ENCODE results near the gene IRF2. TPM values are rescaled to one million over a fixed set of nuclear protein-coding genes. Genes with fewer than 3 reads are reported as not detected.

IRF2 gene
- total RNA-seq, 1 donor from 2014 or later = 21.8 TPM

DNA sequence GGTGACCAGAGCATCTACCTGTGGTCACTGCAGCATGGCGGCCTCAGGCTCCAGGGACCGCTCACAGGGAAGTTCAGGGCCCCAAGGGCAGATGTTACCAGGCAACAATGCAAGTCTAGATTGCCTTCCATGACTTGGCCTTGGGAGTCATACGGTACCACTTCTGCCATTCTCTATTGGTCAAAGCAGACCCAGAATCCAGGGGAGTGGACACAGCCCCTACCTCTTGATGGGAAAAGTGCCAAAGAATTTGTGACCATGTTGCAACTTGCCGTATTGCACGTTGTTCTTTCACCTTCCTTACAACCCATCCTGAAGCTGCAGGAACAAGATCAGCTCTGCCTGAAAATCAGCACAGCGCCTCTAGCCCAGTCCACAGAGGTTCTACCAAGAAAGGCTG, 111.1 kb downstream of the IRF2 start:
- Mint-ChIP-seq H3K27me3 (ENCODE audit: unreplicated experiment) (no peaks in the 10 kb centered on the region), H3K9me3 (ENCODE audit: unreplicated experiment) (no peaks in the 10 kb centered on the region), H3K4me1 (ENCODE audit: unreplicated experiment) (peaks cover 44% of the 10 kb centered on the region), H3K27ac (ENCODE audit: unreplicated experiment) (peak overlapping the region; percentile 65), H3K4me3 (ENCODE audit: unreplicated experiment) (no peak overlapping the region), H3K36me3 (ENCODE audit: unreplicated experiment) (no peaks in the 10 kb centered on the region)
- TF ChIP-seq, protein P1, sequence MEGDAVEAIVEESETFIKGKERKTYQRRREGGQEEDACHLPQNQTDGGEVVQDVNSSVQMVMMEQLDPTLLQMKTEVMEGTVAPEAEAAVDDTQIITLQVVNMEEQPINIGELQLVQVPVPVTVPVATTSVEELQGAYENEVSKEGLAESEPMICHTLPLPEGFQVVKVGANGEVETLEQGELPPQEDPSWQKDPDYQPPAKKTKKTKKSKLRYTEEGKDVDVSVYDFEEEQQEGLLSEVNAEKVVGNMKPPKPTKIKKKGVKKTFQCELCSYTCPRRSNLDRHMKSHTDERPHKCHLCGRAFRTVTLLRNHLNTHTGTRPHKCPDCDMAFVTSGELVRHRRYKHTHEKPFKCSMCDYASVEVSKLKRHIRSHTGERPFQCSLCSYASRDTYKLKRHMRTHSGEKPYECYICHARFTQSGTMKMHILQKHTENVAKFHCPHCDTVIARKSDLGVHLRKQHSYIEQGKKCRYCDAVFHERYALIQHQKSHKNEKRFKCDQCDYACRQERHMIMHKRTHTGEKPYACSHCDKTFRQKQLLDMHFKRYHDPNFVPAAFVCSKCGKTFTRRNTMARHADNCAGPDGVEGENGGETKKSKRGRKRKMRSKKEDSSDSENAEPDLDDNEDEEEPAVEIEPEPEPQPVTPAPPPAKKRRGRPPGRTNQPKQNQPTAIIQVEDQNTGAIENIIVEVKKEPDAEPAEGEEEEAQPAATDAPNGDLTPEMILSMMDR (IDR thresholded peaks at IDR 0.05) = no peak
- DNase-seq (ENCODE audit: extremely low spot score, unreplicated experiment) = peak; percentile 68

GRCh38 chr4:184362396-184362795, 112.0 kb downstream of the IRF2 start:
- Mint-ChIP-seq H3K36me3 (ENCODE audit: unreplicated experiment) (no peaks in the 10 kb centered on the region), H3K27me3 (ENCODE audit: unreplicated experiment) (no peaks in the 10 kb centered on the region), H3K27ac (ENCODE audit: unreplicated experiment) (peak overlapping the region; percentile 65), H3K4me1 (ENCODE audit: unreplicated experiment) (peaks cover 52% of the 10 kb centered on the region), H3K9me3 (ENCODE audit: unreplicated experiment) (no peaks in the 10 kb centered on the region), H3K4me3 (ENCODE audit: unreplicated experiment) (peak overlapping the region; percentile 1)
- TF ChIP-seq, protein P1 (IDR thresholded peaks at IDR 0.05) = no peak
- DNase-seq (ENCODE audit: extremely low spot score, unreplicated experiment) = peak; percentile 49

DNA sequence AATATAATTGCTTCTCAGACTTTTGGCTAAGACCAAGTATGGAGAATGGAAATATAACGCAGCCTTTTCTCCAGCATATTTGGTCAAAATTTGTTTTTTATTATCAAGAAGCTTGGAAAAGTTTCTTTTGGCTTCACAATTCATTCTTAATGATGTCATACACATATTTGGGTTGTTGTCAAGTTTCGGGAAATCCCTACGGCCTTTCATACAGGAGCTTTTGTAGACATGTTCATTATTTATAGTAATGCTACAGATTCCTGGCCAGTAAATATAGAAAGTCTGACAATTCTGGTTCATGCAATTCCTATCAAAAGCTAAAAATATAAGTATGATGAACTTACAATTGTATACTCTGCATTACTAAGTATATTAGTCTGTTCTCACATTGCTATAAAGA, 112.9 kb downstream of the IRF2 start:
- no peak overlapping the region for H3K4me3 Mint-ChIP-seq (ENCODE audit: unreplicated experiment)
- no peaks in the 10 kb centered on the region for H3K36me3 Mint-ChIP-seq (ENCODE audit: unreplicated experiment)
- peak overlapping the region; percentile 65 for H3K27ac Mint-ChIP-seq (ENCODE audit: unreplicated experiment)
- H3K4me1 Mint-ChIP-seq (ENCODE audit: unreplicated experiment) = peaks cover 52% of the 10 kb centered on the region
- H3K27me3 Mint-ChIP-seq (ENCODE audit: unreplicated experiment) = no peaks in the 10 kb centered on the region
- TF ChIP-seq, protein P1 (IDR thresholded peaks at IDR 0.05) = no peak
- H3K9me3 Mint-ChIP-seq (ENCODE audit: unreplicated experiment) = no peaks in the 10 kb centered on the region
- DNase-seq (ENCODE audit: extremely low spot score, unreplicated experiment) = no peak

DNA sequence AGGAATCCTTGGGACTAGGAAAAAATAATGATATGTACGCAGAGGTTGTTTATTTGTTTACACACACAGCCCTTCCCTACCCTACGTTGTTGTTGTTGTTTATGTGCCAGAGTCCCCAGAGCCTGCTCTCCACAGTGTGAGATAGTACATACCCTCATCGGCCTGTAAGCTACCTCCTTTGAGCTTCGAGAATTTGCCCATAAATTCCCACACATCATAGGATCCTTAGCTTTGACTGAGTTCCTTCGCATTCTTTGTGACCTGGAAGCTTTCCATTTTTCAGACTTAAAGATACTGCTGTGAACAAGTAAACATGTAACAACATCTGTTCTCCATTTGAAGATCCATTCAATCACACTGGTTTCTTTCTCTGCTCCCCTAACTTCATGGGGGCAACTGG, 114.5 kb downstream of the IRF2 start:
- Mint-ChIP-seq H3K27ac (ENCODE audit: unreplicated experiment) (peak overlapping the region; percentile 28), H3K4me1 (ENCODE audit: unreplicated experiment) (peaks cover 61% of the 10 kb centered on the region), H3K36me3 (ENCODE audit: unreplicated experiment) (no peaks in the 10 kb centered on the region), H3K27me3 (ENCODE audit: unreplicated experiment) (no peaks in the 10 kb centered on the region), H3K9me3 (ENCODE audit: unreplicated experiment) (no peaks in the 10 kb centered on the region), H3K4me3 (ENCODE audit: unreplicated experiment) (peak overlapping the region; percentile 12)
- peak; percentile 23 for DNase-seq (ENCODE audit: extremely low spot score, unreplicated experiment)
- TF ChIP-seq, protein P1 (IDR thresholded peaks at IDR 0.05) = no peak

DNA sequence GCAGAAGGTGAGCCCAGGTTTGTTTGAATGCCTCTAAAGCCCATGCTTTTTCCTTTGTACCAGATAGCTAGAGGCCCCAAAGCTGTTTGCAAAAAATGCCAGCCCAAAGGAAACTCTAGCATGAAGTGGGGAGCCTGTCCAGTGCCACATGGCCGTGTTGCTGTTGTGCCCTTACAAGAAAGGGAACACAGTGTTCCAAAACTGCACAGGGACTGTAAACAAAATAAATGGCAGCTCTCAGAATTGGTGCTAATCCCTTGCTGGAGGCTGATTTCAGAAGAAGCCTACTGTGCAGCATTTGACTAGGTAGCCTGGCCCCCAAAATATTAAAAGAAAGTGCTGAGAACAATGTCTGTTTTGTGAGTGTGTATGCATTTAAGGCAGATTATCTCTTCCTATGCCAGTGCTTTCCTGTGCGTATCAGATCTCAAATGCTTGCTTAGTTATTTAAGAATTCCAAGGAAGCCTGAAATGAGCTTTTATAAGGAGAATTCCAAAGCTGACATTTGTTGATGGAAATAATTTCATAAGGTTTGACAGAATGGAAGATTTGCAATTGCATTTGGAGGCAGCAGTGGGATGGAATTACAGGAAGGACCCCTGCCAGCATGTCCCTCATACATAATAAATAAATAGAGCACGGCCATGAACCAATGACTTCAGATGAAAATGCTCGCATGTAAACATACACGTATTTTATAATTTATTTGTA, 115.7 kb downstream of the IRF2 start:
- TF ChIP-seq, protein P1 (IDR thresholded peaks at IDR 0.05) = no peak
- Mint-ChIP-seq H3K27ac (ENCODE audit: unreplicated experiment) (no peak overlapping the region), H3K27me3 (ENCODE audit: unreplicated experiment) (no peaks in the 10 kb centered on the region), H3K4me3 (ENCODE audit: unreplicated experiment) (no peak overlapping the region), H3K36me3 (ENCODE audit: unreplicated experiment) (no peaks in the 10 kb centered on the region), H3K9me3 (ENCODE audit: unreplicated experiment) (no peaks in the 10 kb centered on the region), H3K4me1 (ENCODE audit: unreplicated experiment) (peaks cover 59% of the 10 kb centered on the region)
- peak; percentile 15 for DNase-seq (ENCODE audit: extremely low spot score, unreplicated experiment)

All from osteocyte (in vitro differentiated cells).